Ascending aorta (tissue), 2 donors: ENCODE measurements around the gene MEX3C. TPM values are rescaled to one million over a fixed set of nuclear protein-coding genes. Genes with fewer than 3 reads are reported as not detected.

Experiments
- DNase-seq, 2 donors: peaks; one replicate each; pipeline ENCODE4 v3.0.0-alpha.2; 2019; ENCODE audit warnings: low spot score in 2 of 2
- H3K27ac ChIP-seq, 2 donors: fragments of 200-600 bp; sonication (generic); one replicate each; pipeline ENCODE4 v1.5.1; 2016 to 2017; ENCODE audit warnings: mild to moderate bottlenecking in 1 of 2
- H3K27me3 ChIP-seq: fragments of 200-600 bp; sonication (generic); one replicate; pipeline ENCODE4 v1.5.1; 2017
- H3K36me3 ChIP-seq, 2 donors: fragments of 200-600 bp; sonication (generic); one replicate each; pipeline ENCODE4 v1.5.1; 2016
- H3K4me1 ChIP-seq, 2 donors: fragments of 200-600 bp; sonication (generic); one replicate each; pipeline ENCODE4 v1.5.1; 2016 to 2017; ENCODE audit warnings: mild to moderate bottlenecking in 1 of 2
- H3K4me3 ChIP-seq, 2 donors: fragments of 200-600 bp; sonication (generic); one replicate each; pipeline ENCODE4 v1.5.1; 2016 to 2017; ENCODE audit warnings: mild to moderate bottlenecking in 1 of 2
- H3K9me3 ChIP-seq, 2 donors: fragments of 200-600 bp; sonication (generic); one replicate each; pipeline ENCODE4 v1.5.1; 2016
- CTCF ChIP-seq, 3 experiments: fragments of 200-600 bp in 2 of 3; fragments of 450-650 bp in 1 of 3; sonication (generic) in 2 of 3; IDR thresholded peaks; one replicate each; pipeline ENCODE4 v1.5.1; 2016 to 2019; ENCODE audit warnings: antibody characterized with exemption in 3 of 3, mild to moderate bottlenecking in 1 of 3, moderate library complexity in 1 of 3
- intact Hi-C: fragments of 100-400 bp; cut with DNase I; formaldehyde crosslinking; loops from one replicate; pipeline ENCODE4 v1.15.1; 2023
- total RNA-seq: library from RNA; depleted of rRNA; stranded (reverse); fragments of >200 nt; gene quantifications from one replicate; pipeline ENCODE4 v1.1.0, GENCODE V29; 2016

The MEX3C gene
- total RNA-seq, 1 donor from 2014 or later: 97.7 TPM

DNA sequence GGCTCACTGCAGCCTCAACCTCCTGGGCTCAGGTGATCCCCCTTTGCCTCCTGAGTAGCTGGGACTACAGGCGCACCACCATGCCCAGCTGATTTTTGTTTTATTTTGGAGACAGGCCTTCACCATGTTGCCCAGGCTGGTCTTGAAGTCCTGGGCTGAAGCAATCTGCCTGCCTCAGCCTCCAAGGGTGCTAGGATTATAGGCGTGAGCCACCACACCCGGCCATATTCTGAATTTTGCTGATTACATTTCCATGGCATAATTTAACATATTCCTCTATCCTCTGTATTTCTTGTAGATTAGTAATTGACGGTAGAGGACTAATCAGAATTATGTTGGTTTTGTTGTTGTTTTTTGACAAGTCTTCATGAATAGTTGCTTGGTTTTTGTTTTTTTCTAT, 50.6 kb downstream of the MEX3C start:
- DNase-seq: no peak
- Histone ChIP-seq H3K4me3 (no peak overlapping the region), H3K36me3 (no peaks in the 10 kb centered on the region), H3K4me1 (no peaks in the 10 kb centered on the region), H3K9me3 (no peaks in the 10 kb centered on the region), H3K27ac (no peak overlapping the region), H3K27me3 (no peaks in the 10 kb centered on the region)
- no peak for TF ChIP-seq CTCF (IDR thresholded peaks at IDR 0.05)
- intact Hi-C loops: no loop called here

- Histone ChIP-seq H3K4me1 (no peaks in the 10 kb centered on the region), H3K4me3 (no peak overlapping the region), H3K27ac (no peak overlapping the region), H3K36me3 (no peaks in the 10 kb centered on the region), H3K9me3 (no peaks in the 10 kb centered on the region), H3K27me3 (no peaks in the 10 kb centered on the region)
- intact Hi-C loops: no loop called here
- no peak for DNase-seq
- TF ChIP-seq CTCF (IDR thresholded peaks at IDR 0.05): no peak
Observed at GRCh38 chr18:51138936-51139335, 58.5 kb downstream of the MEX3C start.

- no peaks in the 10 kb centered on the region for H3K9me3 ChIP-seq
- H3K27me3 ChIP-seq: no peaks in the 10 kb centered on the region
- no peak overlapping the region for H3K4me3 ChIP-seq
- H3K4me1 ChIP-seq: peaks cover 0 to 6% of the 10 kb centered on the region in 2 donors
- intact Hi-C loops: no loop called here
- no peak for TF ChIP-seq CTCF (IDR thresholded peaks at IDR 0.05)
- H3K36me3 ChIP-seq: no peaks in the 10 kb centered on the region
- H3K27ac ChIP-seq: no peak overlapping the region
- DNase-seq: no peak
Observed at GRCh38 chr18:51137891-51138290, 59.6 kb downstream of the MEX3C start.

- Histone ChIP-seq H3K27me3 (no peaks in the 10 kb centered on the region), H3K4me3 (no peak overlapping the region), H3K9me3 (no peaks in the 10 kb centered on the region), H3K36me3 (no peaks in the 10 kb centered on the region), H3K4me1 (peaks cover 0 to 6% of the 10 kb centered on the region in 2 donors), H3K27ac (no peak overlapping the region)
- DNase-seq: no peak
- TF ChIP-seq CTCF (IDR thresholded peaks at IDR 0.05): no peak
- intact Hi-C loops: no loop called here
Observed at GRCh38 chr18:51137026-51137729, 60.3 kb downstream of the MEX3C start.

DNA sequence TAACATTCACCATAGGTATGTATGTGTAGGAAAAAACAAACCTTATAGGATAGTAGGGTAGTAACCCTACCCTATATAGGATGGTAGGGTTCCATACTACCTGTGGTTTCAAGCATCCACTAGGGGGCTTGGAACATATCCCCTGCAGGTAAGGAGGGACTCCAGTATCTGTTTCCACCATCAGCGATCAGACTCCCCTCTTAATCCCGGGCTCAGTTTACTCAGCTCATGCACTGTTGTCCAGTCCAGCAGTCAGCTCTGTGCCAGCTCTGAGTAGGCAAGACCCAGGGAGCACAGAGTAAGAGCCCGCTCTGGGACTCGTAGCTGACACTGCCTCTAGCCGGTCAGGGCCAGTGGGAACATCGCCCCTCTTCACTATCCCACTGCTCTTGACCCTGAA, 61.7 kb downstream of the MEX3C start:
- Histone ChIP-seq H3K4me1 (peaks cover 0 to 6% of the 10 kb centered on the region in 2 donors), H3K4me3 (no peak overlapping the region), H3K27me3 (no peaks in the 10 kb centered on the region), H3K27ac (no peak overlapping the region), H3K9me3 (no peaks in the 10 kb centered on the region), H3K36me3 (no peaks in the 10 kb centered on the region)
- intact Hi-C loops: no loop called here
- no peak for TF ChIP-seq CTCF (IDR thresholded peaks at IDR 0.05)
- DNase-seq: no peak

GRCh38 chr18:51135364-51135763, 62.1 kb downstream of the MEX3C start:
- H3K9me3 ChIP-seq: no peaks in the 10 kb centered on the region
- DNase-seq: no peak
- no peak for TF ChIP-seq CTCF (IDR thresholded peaks at IDR 0.05)
- H3K4me1 ChIP-seq: peaks cover 0 to 6% of the 10 kb centered on the region in 2 donors
- no peak overlapping the region for H3K27ac ChIP-seq
- no peak overlapping the region for H3K4me3 ChIP-seq
- no peaks in the 10 kb centered on the region for H3K36me3 ChIP-seq
- H3K27me3 ChIP-seq: no peaks in the 10 kb centered on the region
- intact Hi-C loops: no loop called here
